ENCODE results near the gene MARCHF3.
"Not testable (repeated sequence)": the region's sequence is repeated elsewhere in the genome, so short reads cannot be mapped to it uniquely, and the experiment has no call there.

MARCHF3 gene

GRCh38 chr5:127046343-127047072, 16.1 kb upstream of the MARCHF3 start:
- no peak for DNase-seq

- DNase-seq = no peak
These were observed 12.2 kb upstream of the MARCHF3 start for GRCh38 chr5:127042593-127042992.

GRCh38 chr5:127041571-127041970, 11.2 kb upstream of the MARCHF3 start:
- no peak for DNase-seq

GRCh38 chr5:127040796-127041520, 10.6 kb upstream of the MARCHF3 start:
- DNase-seq = no peak

GRCh38 chr5:127038550-127038949, 8.2 kb upstream of the MARCHF3 start:
- no peak for DNase-seq

GRCh38 chr5:127031863-127032232, 1.5 kb upstream of the MARCHF3 start:
- DNase-seq = no peak

GRCh38 chr5:127031147-127031862, 947 bp upstream of the MARCHF3 start:
- DNase-seq = no peak

- DNase-seq = peak; percentile 34 to 40
These were observed 638 bp downstream of the MARCHF3 start for GRCh38 chr5:127029581-127030258.

GRCh38 chr5:127028822-127029457, 1.4 kb downstream of the MARCHF3 start:
- DNase-seq = no peak

- no peak for DNase-seq
These were observed 2.8 kb downstream of the MARCHF3 start for GRCh38 chr5:127027539-127027938.

- DNase-seq = no peak
These were observed 4.2 kb downstream of the MARCHF3 start for GRCh38 chr5:127026166-127026565.

- no peak for DNase-seq
These were observed 4.9 kb downstream of the MARCHF3 start for GRCh38 chr5:127025467-127025866.

- DNase-seq = no peak
These were observed 5.5 kb downstream of the MARCHF3 start for GRCh38 chr5:127024821-127025220.

- not testable (repeated sequence) for DNase-seq
These were observed 6.7 kb downstream of the MARCHF3 start for GRCh38 chr5:127023552-127024191.

GRCh38 chr5:127022846-127023245, 7.5 kb downstream of the MARCHF3 start:
- DNase-seq = no peak

- no peak for DNase-seq
These were observed 10.4 kb downstream of the MARCHF3 start for GRCh38 chr5:127019928-127020327.

GRCh38 chr5:127016722-127017121, 13.6 kb downstream of the MARCHF3 start:
- not testable (repeated sequence) for DNase-seq

GRCh38 chr5:127015716-127016115, 14.6 kb downstream of the MARCHF3 start:
- DNase-seq = no peak

GRCh38 chr5:127014573-127014972, 15.8 kb downstream of the MARCHF3 start:
- DNase-seq = no peak

- DNase-seq = no peak
These were observed 17.0 kb downstream of the MARCHF3 start for GRCh38 chr5:127013407-127013806.

GRCh38 chr5:127012916-127013315, 17.4 kb downstream of the MARCHF3 start:
- DNase-seq = no peak
